Measurements from ENCODE around the gene SYMPK.
"Not testable (repeated sequence)": the region's sequence is repeated elsewhere in the genome, so short reads cannot be mapped to it uniquely, and the experiment has no call there.

SYMPK gene

GRCh38 chr19:45800070-45800553 is 62.8 kb downstream of the SYMPK start:
- no peak for DNase-seq

GRCh38 chr19:45799541-45799940 is 63.4 kb downstream of the SYMPK start:
- DNase-seq: not testable (repeated sequence)

GRCh38 chr19:45798995-45799517 is 63.9 kb downstream of the SYMPK start:
- peak; percentile 64 for DNase-seq

- DNase-seq: no peak
These were observed 68.3 kb downstream of the SYMPK start for GRCh38 chr19:45794627-45795026.

- DNase-seq: no peak
These were observed 69.1 kb downstream of the SYMPK start for GRCh38 chr19:45793876-45794275.

- no peak for DNase-seq
These were observed 69.8 kb downstream of the SYMPK start for GRCh38 chr19:45793178-45793564.

GRCh38 chr19:45792470-45793177 is 70.3 kb downstream of the SYMPK start, which contains the start of gene DMWD:
TSS of gene DMWD (minus strand) at chr19:45792845. CDS start at chr19:45792756, 89 bp downstream.
- DNase-seq: peak; percentile 100

GRCh38 chr19:45791744-45792469 is 71.0 kb downstream of the SYMPK start:
- no peak for DNase-seq

- DNase-seq: peak; percentile 74
These were observed 72.0 kb downstream of the SYMPK start for GRCh38 chr19:45790942-45791341.

- DNase-seq: no peak
These were observed 73.7 kb downstream of the SYMPK start for GRCh38 chr19:45789035-45789786.

- DNase-seq: no peak
These were observed 76.4 kb downstream of the SYMPK start for GRCh38 chr19:45786533-45786894.

GRCh38 chr19:45785781-45786532 is 77.0 kb downstream of the SYMPK start:
- DNase-seq: no peak

GRCh38 chr19:45785097-45785496 is 77.8 kb downstream of the SYMPK start:
- no peak for DNase-seq

GRCh38 chr19:45784096-45784495 is 78.9 kb downstream of the SYMPK start:
- no peak for DNase-seq

- DNase-seq: no peak
These were observed 79.8 kb downstream of the SYMPK start for GRCh38 chr19:45782820-45783785.

GRCh38 chr19:45782162-45782691 is 80.7 kb downstream of the SYMPK start, which contains the start of gene DMPK:
TSS of gene DMPK (minus strand) at chr19:45782490. CDS start at chr19:45782352, 138 bp downstream.
- DNase-seq: no peak

- no peak for DNase-seq
These were observed 81.5 kb downstream of the SYMPK start for GRCh38 chr19:45781214-45782161.

GRCh38 chr19:45780448-45781213 is 82.3 kb downstream of the SYMPK start:
- no peak for DNase-seq

- no peak for DNase-seq
These were observed 82.8 kb downstream of the SYMPK start for GRCh38 chr19:45780146-45780447.

All from activated CD4-positive, alpha-beta T cell treated with anti-CD3 and anti-CD28 coated beads, Interleukin-2, Interleukin-6, amounts not matched to agents 100 ng/mL and 50 ng/mL, durations not matched to agents 16 hours and 8 hours (primary cell).